HCT116 (cell line): ENCODE results near the gene DDX54. TPM values are rescaled to one million over a fixed set of nuclear protein-coding genes. Genes with fewer than 3 reads are reported as not detected.

ENCODE experiments used
- ATAC-seq: fragments of 200-7000 bp; cut with Tn5 transposase; 2 replicates; pipeline ENCODE4 v1.9.1; 2020; ENCODE audit warnings: mild to moderate bottlenecking, moderate library complexity
- BruUV-seq: library from RNA; stranded (reverse); fragments of 400-500 nt; replicated peaks from 2 replicates; lab custom pipeline; 2021; lab: Mats Ljungman, UMichigan
- CTCF ChIA-PET: fragments of 300-600 bp; sonication (Branson Sonifier 250); formaldehyde crosslinking; loops from one replicate; lab custom pipeline; 2021; ENCODE audit warnings: antibody characterized with exemption; lab: Charles Lee
- POLR2A ChIA-PET: fragments of 300-600, 350-600 bp; sonication (Branson Sonifier 250); formaldehyde crosslinking; loops from one replicate; lab custom pipeline; 2021; ENCODE audit warnings: antibody characterized with exemption; lab: Charles Lee
- RAD21 ChIA-PET, 2 experiments: fragments of 300-600 bp; sonication (Branson Sonifier 250); formaldehyde crosslinking; loops; one replicate each; lab custom pipeline; 2023; ENCODE audit warnings: low total read pairs in 2 of 2; ENCODE audit not compliant: uncharacterized antibody in 2 of 2, unreplicated experiment in 2 of 2, low non-redundant PET in 1 of 2; lab: Charles Lee
- DNase-seq: peaks from one replicate; pipeline ENCODE4 v3.0.0-alpha.2; 2010; ENCODE audit warnings: low read depth, low spot score
- H2AFZ ChIP-seq: fragments of 200-600 bp; shearing (Covaris generic), sonication (generic); 2 replicates; pipeline ENCODE4 v1.6.1; 2017; ENCODE audit warnings: low read depth, mixed run types, mixed read lengths, antibody characterized with exemption, low read length; ENCODE audit not compliant: poor library complexity, severe bottlenecking
- H3K27ac ChIP-seq: 2 replicates; pipeline ENCODE4 v1.5.1; 2012; ENCODE audit warnings: low read depth, low read length
- H3K27me3 ChIP-seq: fragments of 200-600 bp; sonication (generic); 2 replicates; pipeline ENCODE4 v1.6.1; 2016; ENCODE audit warnings: mixed run types, low read length, mixed read lengths; ENCODE audit not compliant: insufficient read depth
- H3K36me3 ChIP-seq, 2 experiments: fragments of 200-500 bp in 1 of 2; fragments of 200-600 bp in 1 of 2; sonication (Bioruptor generic) in 1 of 2; sonication (generic) in 1 of 2; 2 replicates each; pipeline versions ENCODE4 v1.5.1 to v1.6.1; 2014 to 2016; ENCODE audit warnings: low read length in 2 of 2, inconsistent platforms in 1 of 2, mixed read lengths in 1 of 2, mixed run types in 1 of 2; ENCODE audit not compliant: insufficient read depth in 2 of 2, control insufficient read depth in 1 of 2
- H3K4me1 ChIP-seq, 2 experiments: fragments of 200-600 bp in 1 of 2; sonication (generic) in 1 of 2; 2 replicates each; pipeline versions ENCODE4 v1.5.1 to v1.6.1; 2012 to 2017; ENCODE audit warnings: low read length in 2 of 2, inconsistent platforms in 1 of 2, mild to moderate bottlenecking in 1 of 2, mixed read lengths in 1 of 2, mixed run types in 1 of 2, moderate library complexity in 1 of 2; ENCODE audit not compliant: insufficient read depth in 2 of 2, control insufficient read depth in 1 of 2
- H3K4me2 ChIP-seq: fragments of 200-600 bp; sonication (generic); 2 replicates; pipeline ENCODE4 v1.6.1; 2017; ENCODE audit warnings: mixed run types, low read length, mixed read lengths
- H3K4me3 ChIP-seq, 2 experiments: fragments of 200-600 bp in 1 of 2; sonication (generic) in 1 of 2; replicated peaks in 1 of 2; 2 replicates each; pipeline ENCODE4 v1.5.1; 2011 to 2016; ENCODE audit warnings: low read length in 2 of 2, control low read depth in 1 of 2, low read depth in 1 of 2, mild to moderate bottlenecking in 1 of 2, mixed read lengths in 1 of 2, mixed run types in 1 of 2
- H3K79me2 ChIP-seq: fragments of 200-600 bp; sonication (generic); 2 replicates; pipeline ENCODE4 v1.6.1; 2017; ENCODE audit warnings: mild to moderate bottlenecking, mixed run types, low read length, moderate library complexity, mixed read lengths; ENCODE audit not compliant: insufficient read depth
- H3K9ac ChIP-seq: fragments of 200-600 bp; sonication (generic); 2 replicates; pipeline ENCODE4 v1.6.1; 2016; ENCODE audit warnings: low read length, mixed read lengths
- H3K9me2 ChIP-seq: fragments of 200-600 bp; sonication (generic), shearing (Covaris generic); 2 replicates; pipeline ENCODE4 v1.6.1; 2017; ENCODE audit warnings: mixed run types, mild to moderate bottlenecking, moderate library complexity; ENCODE audit not compliant: insufficient read depth
- H3K9me3 ChIP-seq, 2 experiments: fragments of 200-500 bp in 1 of 2; fragments of 200-600 bp in 1 of 2; sonication (Bioruptor generic) in 1 of 2; sonication (generic) in 1 of 2; 2 replicates each; pipeline ENCODE4 v1.6.1; 2014 to 2017; ENCODE audit warnings: low read length in 2 of 2, mixed read lengths in 2 of 2, inconsistent platforms in 1 of 2, low read depth in 1 of 2, mild to moderate bottlenecking in 1 of 2, mixed run types in 1 of 2, moderate library complexity in 1 of 2; ENCODE audit not compliant: control insufficient read depth in 1 of 2, insufficient read depth in 1 of 2
- H4K20me1 ChIP-seq: fragments of 200-600 bp; sonication (generic), shearing (Covaris generic); 2 replicates; pipeline ENCODE4 v1.6.1; 2017; ENCODE audit warnings: mixed run types, mild to moderate bottlenecking, moderate library complexity; ENCODE audit not compliant: insufficient read depth
- CTCF ChIP-seq, 3 experiments: fragments of 200-600 bp in 1 of 3; sonication (generic) in 1 of 3; IDR thresholded peaks in 2 of 3; conservative IDR thresholded peaks in 1 of 3; 2 replicates each; pipeline ENCODE4 v1.5.1; 2012 to 2017; ENCODE audit warnings: low read depth in 2 of 3, low read length in 2 of 3, antibody characterized with exemption in 1 of 3, borderline replicate concordance in 1 of 3, control low read depth in 1 of 3, mild to moderate bottlenecking in 1 of 3, mixed read lengths in 1 of 3, mixed run types in 1 of 3, moderate library complexity in 1 of 3; ENCODE audit not compliant: insufficient read depth in 1 of 3
- EGR1 ChIP-seq: IDR thresholded peaks from 2 replicates; pipeline ENCODE4 v1.6.1; 2012; ENCODE audit warnings: low read depth
- EZH2 ChIP-seq: fragments of 200-600 bp; sonication (generic); IDR thresholded peaks from 2 replicates; pipeline ENCODE4 v1.6.1; 2017; ENCODE audit warnings: antibody characterized with exemption, mixed run types
- EZH2phosphoT487 ChIP-seq: fragments of 200-600 bp; IDR thresholded peaks from 2 replicates; pipeline ENCODE4 v1.6.1; 2018; ENCODE audit warnings: antibody characterized with exemption, borderline replicate concordance
- MAX ChIP-seq: IDR thresholded peaks from 2 replicates; pipeline ENCODE4 v1.6.1; 2012
- REST ChIP-seq: IDR thresholded peaks from 2 replicates; pipeline ENCODE4 v1.6.1; 2012; ENCODE audit warnings: low read depth
- SIN3A ChIP-seq: IDR thresholded peaks from 2 replicates; pipeline ENCODE4 v1.6.1; 2012; ENCODE audit warnings: low read depth
- TCF7L2 ChIP-seq: IDR thresholded peaks from 2 replicates; pipeline ENCODE4 v1.7.0; 2011; ENCODE audit warnings: borderline replicate concordance, inconsistent platforms; ENCODE audit not compliant: insufficient read depth, insufficient read length; ENCODE audit errors: extremely low read depth
- ZFX ChIP-seq: fragments of 450-650 bp; IDR thresholded peaks from 2 replicates; pipeline ENCODE4 v1.6.1; 2017
- intact Hi-C: fragments of 100-400 bp; cut with micrococcal nuclease; formaldehyde crosslinking; loops from 2 replicates; pipeline ENCODE4 v1.10.0; 2022
- total RNA-seq: library from RNA; stranded (reverse); gene quantifications from one replicate; pipeline ENCODE4 v1.2.1, GENCODE V29; 2021; ENCODE audit not compliant: unreplicated experiment

Gene DDX54
- total RNA-seq, 1 experiment from 2014 or later: 110 TPM

- no peak for TF ChIP-seq EZH2phosphoT487
- no peak for TF ChIP-seq TCF7L2
- no peak for TF ChIP-seq MAX
- TF ChIP-seq EZH2: no peak
- TF ChIP-seq CTCF (IDR thresholded peaks at IDR 0.05 in 2 of 3, conservative IDR thresholded peaks at IDR 0.05 in 1 of 3; ENCODE audit: borderline replicate concordance in 1 of 3, insufficient read depth in 1 of 3, low read depth in 2 of 3, low read length in 2 of 3): no peak
- TF ChIP-seq REST: no peak
- TF ChIP-seq ZFX: no peak
- no peak for TF ChIP-seq SIN3A
- no peak for TF ChIP-seq EGR1
- TF ChIP-seq, all 23 proteins: peak for 0
- no TSS peak for BruUV-seq
- peaks cover 36% of the 10 kb centered on the region for H3K79me2 ChIP-seq
- peaks cover 33 to 59% of the 10 kb centered on the region in 2 experiments for H3K4me1 ChIP-seq
- intact Hi-C loops: no loop called here
- H3K27ac ChIP-seq: peak overlapping the region; percentile 14; the same call in 1 of the 2 replicates
- no peak for DNase-seq
- H3K36me3 ChIP-seq: peaks cover 6 to 24% of the 10 kb centered on the region in 2 experiments; a peak in 2 of 4 replicates
- CTCF ChIA-PET: no interaction called here
- POLR2A ChIA-PET: interaction anchor here (1.8 kb wide), 1 partner anchor 32 kb away, joined by 5 read pairs; the partner anchor contains the start of gene TPCN1
- H3K9ac ChIP-seq: no peak overlapping the region
- H3K27me3 ChIP-seq: no peaks in the 10 kb centered on the region
- H4K20me1 ChIP-seq: no peaks in the 10 kb centered on the region
- no peak overlapping the region for H2AFZ ChIP-seq
- no peaks in the 10 kb centered on the region for H3K9me2 ChIP-seq
- no peak overlapping the region for H3K4me3 ChIP-seq
- RAD21 ChIA-PET: no interaction called here
- no peak for ATAC-seq
- H3K4me2 ChIP-seq: no peak overlapping the region
- H3K9me3 ChIP-seq: no peaks in the 10 kb centered on the region
Measured at GRCh38 chr12:113189361-113189760, 4.1 kb upstream of the DDX54 start.
